Measurements from ENCODE around the gene HS3ST6.
"Not testable (repeated sequence)": the region's sequence is repeated elsewhere in the genome, so short reads cannot be mapped to it uniquely, and the experiment has no call there.

The HS3ST6 gene

DNA sequence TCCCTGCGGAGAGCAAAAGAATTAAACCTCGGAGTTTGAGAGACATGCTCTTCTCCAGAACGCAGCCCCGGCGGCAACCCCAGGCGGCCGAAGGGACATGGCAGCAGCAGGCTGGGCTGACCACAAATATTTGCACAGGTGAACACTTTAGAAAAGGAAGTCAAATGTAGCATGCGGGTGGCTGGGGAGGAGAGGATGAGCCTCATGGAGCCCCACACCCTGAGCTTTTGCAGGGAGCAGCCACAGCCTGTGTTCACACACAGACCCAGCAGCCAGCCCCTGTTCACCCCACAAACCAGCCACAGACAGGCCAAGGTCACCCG is 17.8 kb downstream of the HS3ST6 start:
- H3K4me1 ChIP-seq (ENCODE audit: insufficient read depth, low read length, poor library complexity, severe bottlenecking): no peaks in the 10 kb centered on the region

DNA sequence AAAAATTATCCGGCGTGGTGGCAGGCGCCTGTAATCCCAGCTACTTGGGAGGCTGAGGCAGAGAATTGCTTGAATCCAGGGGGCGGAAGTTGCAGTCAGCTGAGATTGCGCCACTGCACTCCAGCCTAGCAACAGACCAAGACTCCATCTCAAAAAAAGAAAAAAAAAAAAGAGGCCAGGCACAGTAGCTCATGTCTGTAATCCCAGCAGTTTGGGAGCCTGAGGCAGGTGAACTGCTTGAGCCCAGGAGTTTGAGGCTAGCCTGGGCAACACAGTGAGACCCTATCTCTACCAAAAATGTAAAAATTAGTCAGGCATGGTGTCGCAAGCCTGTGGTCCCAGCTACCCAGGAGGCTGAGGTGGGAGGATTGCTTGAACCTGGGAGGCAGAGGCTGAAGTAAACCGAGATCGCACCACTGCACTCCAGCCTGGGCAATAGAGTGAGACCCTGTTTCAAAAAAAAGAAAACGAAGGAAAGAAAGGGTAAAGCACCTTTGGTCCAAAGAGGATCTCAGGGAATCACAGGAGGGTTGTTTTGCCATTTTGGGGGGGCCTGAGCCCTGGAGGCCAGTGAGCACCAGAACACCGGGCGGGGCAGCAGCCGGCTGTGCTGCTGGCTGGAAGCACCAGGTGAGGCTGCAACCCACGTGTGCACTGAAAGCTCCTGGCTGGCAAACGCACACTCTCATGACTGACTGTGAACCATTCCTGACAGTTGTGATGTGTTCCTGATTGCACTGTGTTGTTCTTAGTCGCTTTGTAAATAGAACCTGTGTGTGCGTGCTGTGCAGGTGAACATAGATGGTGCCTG is 18.4 kb downstream of the HS3ST6 start:
- no peaks in the 10 kb centered on the region for H3K9me3 ChIP-seq (ENCODE audit: insufficient read depth, low read depth, low read length)
- H3K4me3 ChIP-seq (ENCODE audit: low read length, poor library complexity, severe bottlenecking): no peak overlapping the region
- no peak overlapping the region for H3K4me2 ChIP-seq (ENCODE audit: low read depth, low read length, poor library complexity, severe bottlenecking)
- H4K20me1 ChIP-seq (ENCODE audit: insufficient read depth, low read length, poor library complexity, severe bottlenecking): no peaks in the 10 kb centered on the region
- no peaks in the 10 kb centered on the region for H3K9me2 ChIP-seq (replicated peaks; ENCODE audit: low read depth, low read length)
- H3F3A ChIP-seq (ENCODE audit: low read depth): no peaks in the 10 kb centered on the region
- no peaks in the 10 kb centered on the region for H3K4me1 ChIP-seq (ENCODE audit: insufficient read depth, low read length, poor library complexity, severe bottlenecking)
- no peaks in the 10 kb centered on the region for H3K27me3 ChIP-seq (ENCODE audit: insufficient read depth, low read length, poor library complexity, severe bottlenecking)
- H3K9ac ChIP-seq (ENCODE audit: low read depth, low read length, poor library complexity, severe bottlenecking): no peak overlapping the region
- H3K79me2 ChIP-seq (ENCODE audit: insufficient read depth, low read length): no peaks in the 10 kb centered on the region
- H3K36me3 ChIP-seq (ENCODE audit: insufficient read depth, low read length): no peaks in the 10 kb centered on the region
- no peak overlapping the region for H2AFZ ChIP-seq (ENCODE audit: low read length)
- no peak for TF ChIP-seq EZH2phosphoT487 (IDR thresholded peaks at IDR 0.05; ENCODE audit: borderline replicate concordance)
- TF ChIP-seq, protein P1, sequence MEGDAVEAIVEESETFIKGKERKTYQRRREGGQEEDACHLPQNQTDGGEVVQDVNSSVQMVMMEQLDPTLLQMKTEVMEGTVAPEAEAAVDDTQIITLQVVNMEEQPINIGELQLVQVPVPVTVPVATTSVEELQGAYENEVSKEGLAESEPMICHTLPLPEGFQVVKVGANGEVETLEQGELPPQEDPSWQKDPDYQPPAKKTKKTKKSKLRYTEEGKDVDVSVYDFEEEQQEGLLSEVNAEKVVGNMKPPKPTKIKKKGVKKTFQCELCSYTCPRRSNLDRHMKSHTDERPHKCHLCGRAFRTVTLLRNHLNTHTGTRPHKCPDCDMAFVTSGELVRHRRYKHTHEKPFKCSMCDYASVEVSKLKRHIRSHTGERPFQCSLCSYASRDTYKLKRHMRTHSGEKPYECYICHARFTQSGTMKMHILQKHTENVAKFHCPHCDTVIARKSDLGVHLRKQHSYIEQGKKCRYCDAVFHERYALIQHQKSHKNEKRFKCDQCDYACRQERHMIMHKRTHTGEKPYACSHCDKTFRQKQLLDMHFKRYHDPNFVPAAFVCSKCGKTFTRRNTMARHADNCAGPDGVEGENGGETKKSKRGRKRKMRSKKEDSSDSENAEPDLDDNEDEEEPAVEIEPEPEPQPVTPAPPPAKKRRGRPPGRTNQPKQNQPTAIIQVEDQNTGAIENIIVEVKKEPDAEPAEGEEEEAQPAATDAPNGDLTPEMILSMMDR (conservative IDR thresholded peaks at IDR 0.05; ENCODE audit: low read length): no peak

More for the DNA sequence above, 17.8 kb downstream of the HS3ST6 start:
- Histone ChIP-seq H3K4me2 (ENCODE audit: low read depth, low read length, poor library complexity, severe bottlenecking) (no peak overlapping the region), H3F3A (ENCODE audit: low read depth) (no peaks in the 10 kb centered on the region), H3K4me3 (ENCODE audit: low read length, poor library complexity, severe bottlenecking) (no peak overlapping the region), H2AFZ (ENCODE audit: low read length) (no peak overlapping the region), H3K9me3 (ENCODE audit: insufficient read depth, low read depth, low read length) (no peaks in the 10 kb centered on the region), H4K20me1 (ENCODE audit: insufficient read depth, low read length, poor library complexity, severe bottlenecking) (no peaks in the 10 kb centered on the region), H3K36me3 (ENCODE audit: insufficient read depth, low read length) (no peaks in the 10 kb centered on the region), H3K9ac (ENCODE audit: low read depth, low read length, poor library complexity, severe bottlenecking) (no peak overlapping the region), H3K79me2 (ENCODE audit: insufficient read depth, low read length) (no peaks in the 10 kb centered on the region), H3K27me3 (ENCODE audit: insufficient read depth, low read length, poor library complexity, severe bottlenecking) (no peaks in the 10 kb centered on the region), H3K9me2 (replicated peaks; ENCODE audit: low read depth, low read length) (no peaks in the 10 kb centered on the region)
- TF ChIP-seq EZH2phosphoT487 (IDR thresholded peaks at IDR 0.05; ENCODE audit: borderline replicate concordance): no peak
- TF ChIP-seq, protein P1 (conservative IDR thresholded peaks at IDR 0.05; ENCODE audit: low read length): no peak

DNA sequence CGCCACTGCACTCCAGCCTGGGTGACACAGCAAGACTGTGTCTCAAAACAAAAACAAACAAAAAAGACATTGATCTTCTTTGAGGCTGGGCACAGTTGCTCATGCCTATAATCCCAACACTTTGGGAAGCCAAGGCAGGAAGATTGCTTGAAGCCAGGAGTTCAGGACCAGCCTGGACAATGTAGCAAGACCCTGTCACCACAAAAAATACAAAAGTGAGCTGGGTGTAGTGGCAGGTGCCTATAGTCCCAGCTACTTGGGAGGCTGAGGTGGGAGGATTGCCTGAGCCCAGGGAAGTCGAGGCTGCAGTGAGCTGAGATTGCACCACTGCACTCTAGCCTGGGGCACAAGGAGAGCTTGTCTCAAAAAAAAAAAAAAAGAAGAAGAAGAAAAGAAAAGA is 20.5 kb downstream of the HS3ST6 start:
- not testable (repeated sequence) for H3K4me1 ChIP-seq (ENCODE audit: insufficient read depth, low read length, poor library complexity, severe bottlenecking); H3F3A ChIP-seq (ENCODE audit: low read depth); H3K4me3 ChIP-seq (ENCODE audit: low read length, poor library complexity, severe bottlenecking); H3K27me3 ChIP-seq (ENCODE audit: insufficient read depth, low read length, poor library complexity, severe bottlenecking); H3K36me3 ChIP-seq (ENCODE audit: insufficient read depth, low read length); H3K79me2 ChIP-seq (ENCODE audit: insufficient read depth, low read length); H3K9ac ChIP-seq (ENCODE audit: low read depth, low read length, poor library complexity, severe bottlenecking); H3K4me2 ChIP-seq (ENCODE audit: low read depth, low read length, poor library complexity, severe bottlenecking); H3K9me3 ChIP-seq (ENCODE audit: insufficient read depth, low read depth, low read length); H3K9me2 ChIP-seq (replicated peaks; ENCODE audit: low read depth, low read length); H4K20me1 ChIP-seq (ENCODE audit: insufficient read depth, low read length, poor library complexity, severe bottlenecking); H2AFZ ChIP-seq (ENCODE audit: low read length)

Measured in Loucy (cell line).